GM19468 (cell line): ENCODE measurements around the gene DHCR7.

Experiments used
- ATAC-seq: cut with Tn5 transposase; IDR thresholded peaks from one replicate; pipeline ENCODE4 v1.9.1; 2021; ENCODE audit warnings: mild to moderate bottlenecking, moderate library complexity, moderate number of reproducible peaks; ENCODE audit not compliant: unreplicated experiment; ENCODE audit errors: extremely low read depth

DHCR7 gene

GRCh38 chr11:71443736-71444445, 4.3 kb downstream of the DHCR7 start:
- no peak for ATAC-seq

GRCh38 chr11:71442880-71443279, 5.3 kb downstream of the DHCR7 start:
- ATAC-seq: no peak

GRCh38 chr11:71442123-71442522, 6.1 kb downstream of the DHCR7 start:
- no peak for ATAC-seq

- no peak for ATAC-seq
These were observed 6.9 kb downstream of the DHCR7 start for GRCh38 chr11:71441251-71441650.

- ATAC-seq: no peak
These were observed 8.0 kb downstream of the DHCR7 start for GRCh38 chr11:71440021-71440755.

- ATAC-seq: no peak
These were observed 9.5 kb downstream of the DHCR7 start for GRCh38 chr11:71438650-71439049.

- no peak for ATAC-seq
These were observed 10.3 kb downstream of the DHCR7 start for GRCh38 chr11:71437879-71438278.

- no peak for ATAC-seq
These were observed 10.8 kb downstream of the DHCR7 start for GRCh38 chr11:71437399-71437798.

GRCh38 chr11:71436861-71437260, 11.3 kb downstream of the DHCR7 start:
- ATAC-seq: no peak

- ATAC-seq: no peak
These were observed 12.8 kb downstream of the DHCR7 start for GRCh38 chr11:71435278-71435951.

GRCh38 chr11:71434576-71435130, 13.5 kb downstream of the DHCR7 start:
- ATAC-seq: no peak

- ATAC-seq: no peak
These were observed 14.3 kb downstream of the DHCR7 start for GRCh38 chr11:71433648-71434450.

GRCh38 chr11:71432761-71433647, 15.2 kb downstream of the DHCR7 start:
- ATAC-seq: no peak

- no peak for ATAC-seq
These were observed 16.9 kb downstream of the DHCR7 start for GRCh38 chr11:71431271-71431670.

GRCh38 chr11:71430166-71430565, 18.0 kb downstream of the DHCR7 start:
- ATAC-seq: no peak

GRCh38 chr11:71429701-71430100, 18.5 kb downstream of the DHCR7 start:
- no peak for ATAC-seq

- no peak for ATAC-seq
These were observed 19.2 kb downstream of the DHCR7 start for GRCh38 chr11:71428861-71429435.

- no peak for ATAC-seq
These were observed 21.8 kb downstream of the DHCR7 start for GRCh38 chr11:71426413-71426812.

GRCh38 chr11:71425860-71426259, 22.3 kb downstream of the DHCR7 start:
- ATAC-seq: no peak
